Calu3 (cell line): ENCODE results near the gene FAM241B. TPM values are rescaled to one million over a fixed set of nuclear protein-coding genes. Genes with fewer than 3 reads are reported as not detected.

Source experiments
- BruUV-seq: library from RNA; stranded (reverse); fragments of 400-500 nt; replicated peaks from 2 replicates; lab custom pipeline; 2021; lab: Mats Ljungman, UMichigan
- CTCF ChIA-PET: fragments of 300-600 bp; sonication (Branson Sonifier 250); formaldehyde crosslinking; loops from one replicate; lab custom pipeline; 2022; ENCODE audit warnings: antibody characterized with exemption; lab: Charles Lee
- DNase-seq: peaks from one replicate; pipeline ENCODE4 v3.0.0; 2022
- H3K27ac Mint-ChIP-seq: one replicate; pipeline ENCODE4 v1.8.0; 2022; ENCODE audit warnings: mixed read lengths; ENCODE audit not compliant: unreplicated experiment
- H3K27me3 Mint-ChIP-seq: one replicate; pipeline ENCODE4 v1.8.0; 2022; ENCODE audit warnings: mixed read lengths; ENCODE audit not compliant: unreplicated experiment
- H3K36me3 Mint-ChIP-seq: one replicate; pipeline ENCODE4 v1.8.0; 2022; ENCODE audit warnings: mild to moderate bottlenecking, moderate library complexity, mixed read lengths; ENCODE audit not compliant: insufficient read depth, unreplicated experiment
- H3K4me1 Mint-ChIP-seq: one replicate; pipeline ENCODE4 v1.8.0; 2022; ENCODE audit warnings: mild to moderate bottlenecking, low read depth, mixed read lengths; ENCODE audit not compliant: unreplicated experiment
- H3K4me3 Mint-ChIP-seq: one replicate; pipeline ENCODE4 v1.8.0; 2022; ENCODE audit warnings: mild to moderate bottlenecking, low read depth, moderate library complexity, mixed read lengths; ENCODE audit not compliant: unreplicated experiment
- H3K9me3 Mint-ChIP-seq: one replicate; pipeline ENCODE4 v1.8.0; 2022; ENCODE audit warnings: low read depth, mixed read lengths; ENCODE audit not compliant: unreplicated experiment
- intact Hi-C: fragments of 100-400 bp; cut with micrococcal nuclease; formaldehyde crosslinking; loops from one replicate; pipeline ENCODE4 v1.10.0; 2022; ENCODE audit not compliant: unreplicated experiment
- total RNA-seq: library from RNA; stranded (reverse); gene quantifications from 2 replicates; pipeline ENCODE4 v1.2.3, GENCODE V29; 2022
- TF ChIP-seq, protein P1 (sequence below): fragments of 200-600 bp; IDR thresholded peaks from one replicate; pipeline ENCODE4 v1.8.0; 2022; ENCODE audit warnings: antibody characterized with exemption; ENCODE audit not compliant: unreplicated experiment

FAM241B gene
- total RNA-seq, 1 experiment from 2014 or later: 25.2 TPM

DNA sequence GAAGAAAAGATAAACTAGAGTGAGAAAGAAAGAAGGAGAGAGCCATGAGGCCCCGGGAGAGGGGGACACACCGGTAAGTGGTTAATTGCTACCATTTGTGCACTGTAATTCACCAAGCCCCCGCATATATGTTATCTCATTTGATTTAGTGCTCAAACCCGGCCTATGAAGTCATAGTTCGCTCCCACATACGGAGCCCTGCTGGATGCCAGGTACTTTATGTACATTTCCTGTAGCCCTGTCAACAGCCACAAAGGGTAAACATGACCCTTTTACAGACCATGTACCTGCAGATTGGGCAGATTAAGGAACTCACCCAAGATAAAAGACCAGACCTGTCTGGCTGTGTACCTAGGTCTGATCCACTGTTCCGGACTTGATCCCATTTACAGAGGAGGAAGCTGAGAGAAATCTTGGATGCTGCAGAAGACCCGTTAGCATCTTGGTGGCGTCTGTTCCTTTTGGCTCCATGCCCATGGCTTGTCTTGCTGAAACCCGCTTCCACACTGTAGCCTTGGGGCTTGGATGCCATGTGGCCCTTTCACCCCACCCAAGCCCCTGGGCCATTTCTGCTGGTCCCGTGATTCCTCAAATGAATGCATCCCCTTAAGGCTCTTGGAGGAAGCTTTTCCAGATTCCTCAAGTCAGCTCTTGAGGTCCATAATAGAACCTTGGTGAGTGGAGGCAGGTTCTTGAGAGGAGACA lies 32.3 kb downstream of the FAM241B start:
- TF ChIP-seq, protein P1, sequence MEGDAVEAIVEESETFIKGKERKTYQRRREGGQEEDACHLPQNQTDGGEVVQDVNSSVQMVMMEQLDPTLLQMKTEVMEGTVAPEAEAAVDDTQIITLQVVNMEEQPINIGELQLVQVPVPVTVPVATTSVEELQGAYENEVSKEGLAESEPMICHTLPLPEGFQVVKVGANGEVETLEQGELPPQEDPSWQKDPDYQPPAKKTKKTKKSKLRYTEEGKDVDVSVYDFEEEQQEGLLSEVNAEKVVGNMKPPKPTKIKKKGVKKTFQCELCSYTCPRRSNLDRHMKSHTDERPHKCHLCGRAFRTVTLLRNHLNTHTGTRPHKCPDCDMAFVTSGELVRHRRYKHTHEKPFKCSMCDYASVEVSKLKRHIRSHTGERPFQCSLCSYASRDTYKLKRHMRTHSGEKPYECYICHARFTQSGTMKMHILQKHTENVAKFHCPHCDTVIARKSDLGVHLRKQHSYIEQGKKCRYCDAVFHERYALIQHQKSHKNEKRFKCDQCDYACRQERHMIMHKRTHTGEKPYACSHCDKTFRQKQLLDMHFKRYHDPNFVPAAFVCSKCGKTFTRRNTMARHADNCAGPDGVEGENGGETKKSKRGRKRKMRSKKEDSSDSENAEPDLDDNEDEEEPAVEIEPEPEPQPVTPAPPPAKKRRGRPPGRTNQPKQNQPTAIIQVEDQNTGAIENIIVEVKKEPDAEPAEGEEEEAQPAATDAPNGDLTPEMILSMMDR: no peak
- Mint-ChIP-seq H3K4me3 (no peak overlapping the region), H3K9me3 (no peaks in the 10 kb centered on the region), H3K27me3 (peaks cover 63% of the 10 kb centered on the region), H3K27ac (no peak overlapping the region), H3K4me1 (peaks cover 23% of the 10 kb centered on the region), H3K36me3 (no peaks in the 10 kb centered on the region)
- DNase-seq: no peak
- CTCF ChIA-PET: interaction anchor here (0.8 kb wide), 1 partner anchor 75 kb away, joined by 5 read pairs; no protein-coding TSS in a partner anchor
- BruUV-seq: no TSS peak
- intact Hi-C loops: no loop called here

DNA sequence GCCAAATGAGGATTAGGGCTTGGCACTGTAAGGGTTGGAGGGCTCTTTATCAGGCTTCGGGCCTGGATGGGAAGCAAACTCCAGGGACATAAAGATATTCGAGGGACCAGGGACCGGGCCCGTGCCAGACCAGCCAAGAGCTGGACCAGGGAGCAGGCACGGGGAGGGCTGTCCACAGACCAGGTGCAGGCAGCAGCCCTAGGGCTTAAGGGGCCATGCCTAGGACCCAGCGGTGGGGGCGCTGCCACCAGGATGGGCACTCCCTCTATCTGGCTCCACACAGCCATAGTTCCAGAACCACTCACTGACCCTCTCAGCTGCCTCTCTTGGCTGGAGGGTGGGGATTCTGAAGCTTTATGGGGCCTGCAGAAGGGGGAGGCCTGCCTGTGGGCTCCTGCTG lies 32.9 kb downstream of the FAM241B start:
- H3K4me1 Mint-ChIP-seq: peaks cover 23% of the 10 kb centered on the region
- no peaks in the 10 kb centered on the region for H3K9me3 Mint-ChIP-seq
- BruUV-seq: no TSS peak
- no peaks in the 10 kb centered on the region for H3K36me3 Mint-ChIP-seq
- intact Hi-C loops: no loop called here
- no peak overlapping the region for H3K4me3 Mint-ChIP-seq
- CTCF ChIA-PET: interaction anchor here (0.6 to 0.8 kb wide), 2 partner anchors 27 to 74 kb away, joined by 5 to 6 read pairs; no protein-coding TSS in a partner anchor
- TF ChIP-seq, protein P1: no peak
- no peak for DNase-seq
- no peak overlapping the region for H3K27ac Mint-ChIP-seq
- peaks cover 63% of the 10 kb centered on the region for H3K27me3 Mint-ChIP-seq

DNA sequence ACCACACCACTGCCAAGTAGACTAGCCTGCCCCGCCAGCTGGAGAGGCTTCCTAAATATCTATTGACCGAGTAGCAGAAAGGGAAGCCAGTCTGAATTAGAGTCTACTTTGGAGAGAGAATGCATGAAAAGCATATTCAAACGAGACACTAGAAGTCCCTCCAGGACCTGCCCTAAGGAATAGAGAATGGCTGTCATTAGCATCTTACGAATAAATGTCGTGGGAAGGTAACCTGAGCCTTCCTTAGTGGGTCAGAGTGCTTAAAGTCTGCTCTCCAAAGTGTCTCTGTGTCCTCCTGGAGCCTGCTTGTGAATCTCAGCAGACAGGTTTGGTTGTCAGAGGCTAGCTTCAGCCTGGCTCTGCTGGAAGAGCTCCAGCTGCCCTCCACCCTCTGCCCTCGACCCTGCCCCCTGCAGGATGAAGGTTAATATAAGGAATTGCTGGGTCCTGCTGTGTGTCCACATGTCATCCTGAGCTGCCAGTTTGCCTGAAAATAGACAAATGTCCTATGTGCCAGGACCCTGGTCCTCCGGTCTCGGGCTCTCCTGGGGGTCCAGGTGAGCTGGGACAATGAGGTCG lies 33.4 kb downstream of the FAM241B start:
- intact Hi-C loops: no loop called here
- TF ChIP-seq, protein P1: no peak
- CTCF ChIA-PET: interaction anchor here (0.6 kb wide), 1 partner anchor 26 kb away, joined by 6 read pairs; no protein-coding TSS in a partner anchor
- DNase-seq: no peak
- Mint-ChIP-seq H3K4me1 (peaks cover 23% of the 10 kb centered on the region), H3K27me3 (peaks cover 63% of the 10 kb centered on the region), H3K9me3 (no peaks in the 10 kb centered on the region), H3K4me3 (no peak overlapping the region), H3K36me3 (no peaks in the 10 kb centered on the region), H3K27ac (no peak overlapping the region)
- BruUV-seq: no TSS peak

DNA sequence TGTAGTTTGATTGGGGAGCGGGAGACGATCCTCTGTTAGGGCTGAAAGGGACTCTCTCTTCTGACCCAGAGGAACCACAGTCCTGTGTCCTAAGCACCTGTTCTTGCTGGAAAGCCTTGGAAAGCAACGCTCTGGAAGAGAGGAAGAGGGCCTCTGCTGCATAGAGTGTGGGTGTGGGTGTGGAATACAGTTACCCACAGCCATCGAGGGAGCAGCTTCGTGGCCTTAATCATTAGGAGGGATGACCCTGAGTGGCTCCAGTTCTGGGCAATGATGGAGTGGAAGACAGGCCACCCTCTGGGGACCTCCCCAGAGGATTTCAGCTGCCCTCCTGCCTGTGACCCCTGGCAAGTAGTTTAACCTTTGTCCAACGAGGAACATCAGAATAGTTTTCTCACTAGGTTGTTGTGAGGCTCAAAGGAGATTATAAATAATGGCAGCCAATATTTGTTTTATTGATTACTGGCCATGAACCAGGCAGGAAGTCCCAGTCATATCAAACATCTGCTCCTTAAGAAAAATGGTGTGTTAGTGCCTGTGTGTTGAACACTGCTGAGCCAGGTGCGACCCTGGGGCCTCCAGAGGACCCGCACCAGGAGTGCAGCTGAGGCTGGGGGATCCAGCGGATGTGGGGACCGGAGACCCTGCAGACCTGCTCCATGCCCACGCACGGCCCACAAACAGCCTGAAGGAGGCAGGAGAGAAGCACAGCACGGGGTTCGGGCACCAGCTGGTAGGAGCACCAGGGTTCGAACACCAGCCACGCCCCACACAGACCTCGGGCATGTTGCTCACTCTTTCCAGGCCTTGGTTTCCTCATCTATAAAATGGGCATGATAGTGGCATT lies 35.6 kb downstream of the FAM241B start:
- no TSS peak for BruUV-seq
- Mint-ChIP-seq H3K4me1 (peaks cover 12% of the 10 kb centered on the region), H3K27me3 (peaks cover 63% of the 10 kb centered on the region), H3K9me3 (peaks cover 2% of the 10 kb centered on the region), H3K36me3 (no peaks in the 10 kb centered on the region), H3K4me3 (no peak overlapping the region), H3K27ac (no peak overlapping the region)
- TF ChIP-seq, protein P1: no peak
- intact Hi-C loops: loop anchor here (2.0 kb wide), 1 partner anchor 19 kb away; no protein-coding TSS in a partner anchor
- CTCF ChIA-PET: interaction anchor here (0.5 to 1.3 kb wide), 2 partner anchors 48 to 382 kb away, joined by 3 read pairs; no protein-coding TSS in a partner anchor
- no peak for DNase-seq
